ENCODE measurements around the gene RALB.
"Not testable (repeated sequence)": the region's sequence is repeated elsewhere in the genome, so short reads cannot be mapped to it uniquely, and the experiment has no call there.

Gene RALB

DNA sequence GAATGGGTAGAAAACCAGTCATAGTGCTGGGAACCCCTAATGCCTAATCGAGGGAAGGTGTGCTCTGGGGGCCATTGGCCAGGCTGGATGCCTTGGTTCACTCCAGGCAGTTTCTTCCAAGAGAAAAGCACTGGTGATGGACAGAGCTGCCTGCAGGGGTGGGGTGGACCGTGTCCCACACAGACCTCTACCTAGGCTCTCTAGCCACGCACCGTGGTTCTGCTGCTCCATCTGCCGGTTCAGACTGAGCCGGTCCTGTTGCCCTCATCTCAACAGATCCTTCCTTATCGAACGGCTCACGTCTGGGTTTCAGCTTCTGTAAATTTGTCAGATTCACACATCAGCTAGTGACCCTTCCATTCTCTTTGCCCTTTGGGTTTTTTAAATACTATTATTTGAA is 46.4 kb downstream of the RALB start:
- no peak for DNase-seq

DNA sequence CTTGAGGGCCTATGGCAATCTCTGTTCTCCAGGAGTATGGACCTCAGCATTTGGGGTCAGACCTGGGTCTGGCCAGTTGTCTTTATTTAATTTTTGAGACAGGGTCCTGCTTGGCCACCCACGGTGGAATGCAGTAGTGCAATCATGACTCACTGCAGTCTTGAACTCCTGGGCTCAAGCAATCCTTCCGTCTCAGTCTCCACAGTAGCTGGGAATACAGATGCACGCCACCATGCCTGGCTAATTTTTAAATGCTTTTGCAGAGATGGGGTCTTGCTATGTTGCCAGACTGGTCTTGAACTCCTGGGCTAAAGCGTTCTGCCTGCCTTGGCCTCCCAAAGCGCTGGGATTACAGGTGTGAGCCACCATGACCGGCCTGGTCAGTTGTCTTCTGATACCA is 46.9 kb downstream of the RALB start:
- no peak for DNase-seq

DNA sequence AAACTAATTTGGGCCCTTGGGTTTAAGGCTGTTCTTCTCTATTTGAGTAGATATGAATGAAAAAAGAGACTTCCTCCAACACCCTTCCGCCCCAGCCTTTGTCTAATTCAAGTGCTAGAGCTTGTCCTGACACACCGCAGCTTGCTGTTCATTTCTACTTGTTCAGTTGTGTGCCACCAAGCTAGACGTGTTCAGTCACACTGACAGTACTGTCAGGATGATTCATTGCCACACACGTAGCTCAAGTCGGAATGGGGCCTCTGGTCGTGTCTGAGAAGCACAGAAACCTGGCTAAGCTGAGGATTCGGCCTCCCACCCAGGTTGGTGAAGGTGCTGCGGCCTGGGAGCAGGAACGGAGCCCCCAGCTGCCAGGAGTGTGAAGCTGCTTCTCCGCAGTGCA is 47.7 kb downstream of the RALB start:
- DNase-seq, result no peak

DNA sequence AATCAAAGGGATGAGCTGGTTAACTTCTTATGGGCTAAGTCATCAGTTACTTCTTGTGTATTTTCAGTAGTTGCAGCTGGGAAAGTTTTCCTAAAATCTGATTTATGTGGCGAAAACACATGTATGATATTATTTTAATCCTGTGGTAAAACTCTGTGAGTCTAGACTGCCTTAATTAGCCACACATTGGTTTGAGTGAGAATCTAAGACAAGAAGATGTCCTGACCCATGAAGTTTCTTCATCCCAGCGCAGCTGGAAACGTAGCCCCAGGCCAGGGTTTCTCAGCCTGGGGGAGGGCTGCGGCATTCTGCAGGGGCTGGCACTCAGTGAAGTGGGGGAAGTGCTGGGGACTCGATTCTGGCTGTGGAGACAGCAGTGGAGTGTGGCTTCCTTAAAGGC is 48.6 kb downstream of the RALB start:
- no peak for DNase-seq

DNA sequence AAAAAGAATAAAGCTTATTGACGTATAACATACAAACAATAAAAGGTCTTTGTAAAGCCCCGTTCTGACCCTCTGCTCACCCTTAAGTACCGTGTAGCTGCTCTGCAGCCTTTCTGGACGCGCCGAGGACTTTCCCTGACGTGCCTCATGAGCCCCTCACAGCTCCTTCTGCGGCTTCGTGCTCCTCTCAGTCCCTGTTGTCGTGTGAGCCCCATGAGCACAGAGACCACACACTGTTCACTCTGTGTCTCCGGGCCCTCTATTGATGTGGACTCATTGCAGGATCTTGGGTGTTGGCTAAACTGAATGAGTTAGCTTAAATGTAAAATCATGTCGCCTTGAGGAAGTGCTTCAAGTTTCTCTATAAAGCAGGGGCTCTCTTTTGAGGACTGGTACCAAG is 49.6 kb downstream of the RALB start:
- no peak for DNase-seq

DNA sequence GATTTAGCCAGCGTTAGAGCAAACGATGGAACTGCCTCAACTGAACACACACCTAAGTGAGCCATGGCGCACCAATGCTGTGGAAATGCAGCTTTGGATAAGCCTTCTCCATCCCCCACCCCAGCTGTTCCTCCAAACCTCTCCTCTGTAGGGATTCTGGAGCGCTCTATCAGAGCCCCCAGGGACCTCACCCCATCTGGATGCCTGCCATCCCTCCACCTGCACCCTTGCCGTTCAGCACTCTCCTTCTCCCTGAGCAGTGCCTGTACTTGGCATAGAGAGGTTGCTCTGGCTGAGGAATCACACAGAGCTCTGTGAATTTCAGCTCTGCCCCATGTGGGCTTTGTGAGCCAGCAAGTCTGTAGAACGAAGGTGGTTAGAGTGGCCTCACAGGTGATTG is 50.5 kb downstream of the RALB start:
- no peak for DNase-seq

DNA sequence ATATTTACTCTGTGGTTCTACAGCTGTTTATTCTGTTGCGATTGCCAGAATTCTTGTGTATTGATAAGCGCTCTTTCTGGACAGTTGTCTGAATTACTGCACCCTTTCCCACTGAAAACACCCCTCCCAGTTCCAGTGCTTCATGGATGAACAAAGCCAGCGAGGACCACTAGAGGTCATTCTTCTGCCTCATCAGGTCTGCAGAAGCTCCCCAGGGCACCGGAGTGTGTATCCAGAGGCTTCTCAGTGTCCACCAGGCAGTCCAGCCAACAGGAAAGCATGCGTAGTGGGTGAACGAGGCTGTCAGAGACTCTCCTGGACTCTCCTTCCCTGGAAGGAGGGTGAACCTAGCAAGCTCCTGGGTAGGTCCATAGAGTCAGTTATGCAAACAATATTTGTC is 52.6 kb downstream of the RALB start:
- DNase-seq, result no peak

DNA sequence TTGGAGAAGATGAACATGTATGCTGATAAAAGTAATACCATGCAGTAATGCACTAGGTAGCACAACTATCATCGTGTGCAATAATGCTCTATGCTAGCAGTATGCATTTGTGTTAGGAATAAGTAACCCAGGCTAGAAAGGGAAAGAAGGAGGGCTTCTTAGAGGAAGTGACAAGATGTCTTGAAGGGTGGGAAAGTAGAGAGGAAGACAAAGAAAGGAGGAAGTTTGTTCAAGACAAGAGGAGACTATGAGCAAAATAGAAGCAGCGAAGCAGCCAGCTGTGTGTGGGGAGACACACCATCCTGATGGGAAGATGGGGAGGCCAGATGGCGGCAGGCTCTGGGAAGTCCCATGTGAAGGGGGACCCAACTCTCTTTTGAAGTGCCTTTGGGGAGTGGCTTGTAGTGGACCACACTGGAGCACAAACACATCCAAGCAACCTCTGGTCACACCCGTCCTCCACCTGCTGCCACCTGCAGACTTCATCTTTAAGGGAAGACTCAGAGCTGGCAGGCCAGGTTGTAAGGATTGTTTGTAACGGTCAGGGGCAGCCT is 53.4 kb downstream of the RALB start:
- no peak for DNase-seq

DNA sequence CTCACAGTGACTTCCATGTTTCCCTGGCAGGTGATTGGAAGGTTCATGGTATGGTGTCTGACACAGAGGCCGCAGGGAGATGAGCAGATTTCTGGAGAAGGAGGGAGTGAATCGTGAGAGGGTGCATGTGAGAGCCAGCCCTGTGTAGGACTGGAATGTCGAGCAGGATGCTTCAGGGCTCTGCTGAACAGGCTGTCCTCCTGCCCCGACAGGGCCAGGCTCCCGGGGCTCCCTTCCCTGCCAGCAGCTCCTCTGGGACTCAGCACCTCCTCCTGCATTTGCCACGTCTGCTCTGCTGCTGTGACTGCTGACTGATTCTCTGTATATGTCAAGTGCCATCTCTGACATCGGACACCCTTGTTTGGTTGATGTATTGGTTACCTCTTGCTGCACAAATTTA is 54.8 kb downstream of the RALB start:
- DNase-seq, result no peak

DNA sequence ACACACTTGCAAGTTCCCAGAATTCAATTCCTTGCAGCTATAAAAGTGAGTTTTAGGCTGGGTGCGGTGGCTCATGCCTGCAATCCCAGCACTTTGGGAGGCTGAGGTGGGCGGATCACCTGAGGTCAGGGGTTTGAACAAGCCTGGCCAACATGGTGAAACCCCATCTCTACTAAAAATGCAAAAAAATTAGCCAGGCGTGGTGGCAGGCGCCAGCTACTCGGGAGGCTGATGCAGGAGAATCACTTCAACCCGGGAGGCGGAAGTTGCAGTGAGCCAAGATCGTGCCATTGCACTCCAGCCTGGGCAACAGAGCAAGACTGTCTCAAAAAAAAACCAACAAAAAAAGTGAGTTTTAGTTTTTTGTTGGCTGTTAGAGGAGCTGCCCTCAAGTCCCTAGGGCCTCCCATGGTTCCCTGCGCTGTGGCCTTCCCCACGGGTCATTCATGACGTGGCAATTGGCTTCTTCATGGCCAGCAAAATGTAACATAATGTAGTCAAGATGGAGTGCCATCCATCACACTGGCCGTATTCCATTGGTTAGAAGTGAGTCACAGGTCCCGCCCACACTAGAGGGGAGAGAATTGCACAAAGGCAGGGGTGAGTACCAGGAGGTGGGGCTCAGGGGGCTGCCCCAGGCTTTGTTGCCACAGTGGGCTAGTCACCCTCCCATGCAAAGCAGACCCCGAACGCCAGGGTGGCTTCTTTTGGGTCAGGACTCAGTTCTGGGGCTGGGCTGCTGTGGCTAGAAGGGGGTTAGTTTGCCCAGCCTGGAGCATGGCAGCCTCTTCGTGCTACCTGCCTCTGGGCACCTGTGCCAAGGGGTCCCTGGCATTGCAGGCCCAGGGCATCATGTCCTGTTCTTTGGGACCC is 55.6 kb downstream of the RALB start:
- no peak for DNase-seq

DNA sequence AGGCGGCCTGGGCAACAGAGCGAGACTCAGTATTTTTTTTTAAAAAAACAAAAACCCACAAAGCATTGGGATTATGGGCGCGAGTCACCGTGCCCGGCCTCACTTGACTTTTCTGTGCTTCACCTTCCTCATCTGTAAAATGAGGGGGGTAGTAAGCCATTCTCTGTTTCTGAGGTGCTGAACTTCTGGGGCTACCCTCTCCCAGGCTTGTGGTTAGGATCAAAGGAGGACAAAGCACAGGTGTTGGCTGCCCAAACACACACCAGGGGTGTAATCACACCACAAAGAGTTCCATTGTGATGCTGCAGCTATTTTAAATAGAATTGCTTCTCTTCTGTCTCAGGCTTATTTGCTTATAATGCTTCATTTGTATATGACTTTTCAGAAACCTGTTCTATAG is 57.5 kb downstream of the RALB start:
- DNase-seq, result no peak

DNA sequence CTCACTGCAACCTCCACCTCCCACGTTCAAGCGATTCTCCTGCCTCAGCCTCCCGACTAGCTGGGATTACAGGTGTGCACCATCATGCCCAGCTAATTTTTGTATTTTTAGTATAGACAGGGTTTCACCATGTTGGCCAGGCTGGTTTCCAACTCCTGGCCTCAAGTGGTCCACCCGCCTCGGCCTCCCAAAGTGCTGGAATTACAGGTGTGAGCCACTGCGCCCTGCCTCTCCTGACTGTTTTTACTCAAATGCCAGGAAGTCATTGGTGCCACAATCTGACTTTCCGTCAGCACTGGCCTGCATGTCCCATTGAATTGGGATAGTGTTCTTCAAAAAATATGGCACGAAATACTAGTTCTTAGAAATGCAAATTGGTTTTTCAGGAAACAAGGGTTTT is 58.2 kb downstream of the RALB start:
- not testable (repeated sequence) for DNase-seq

DNA sequence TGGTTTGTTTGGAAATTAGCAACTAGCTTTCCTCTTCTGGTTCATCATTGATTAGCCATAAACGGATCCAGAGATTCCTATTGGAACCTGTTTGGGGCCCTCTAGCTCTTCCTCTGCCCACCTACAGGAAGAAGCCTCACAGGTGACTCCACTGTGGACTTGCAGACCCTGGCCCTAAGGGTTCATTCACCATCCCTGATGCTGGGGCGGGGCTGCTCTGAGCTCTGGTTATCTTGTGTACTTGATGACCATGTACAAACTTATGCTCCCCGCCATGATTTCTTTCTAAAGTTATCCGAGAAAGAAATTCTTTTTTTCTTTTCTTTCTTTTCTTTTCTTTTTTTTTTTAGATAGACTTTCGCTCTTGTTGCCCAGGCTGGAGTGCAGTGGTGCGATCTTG is 59.4 kb downstream of the RALB start:
- DNase-seq, result no peak

DNA sequence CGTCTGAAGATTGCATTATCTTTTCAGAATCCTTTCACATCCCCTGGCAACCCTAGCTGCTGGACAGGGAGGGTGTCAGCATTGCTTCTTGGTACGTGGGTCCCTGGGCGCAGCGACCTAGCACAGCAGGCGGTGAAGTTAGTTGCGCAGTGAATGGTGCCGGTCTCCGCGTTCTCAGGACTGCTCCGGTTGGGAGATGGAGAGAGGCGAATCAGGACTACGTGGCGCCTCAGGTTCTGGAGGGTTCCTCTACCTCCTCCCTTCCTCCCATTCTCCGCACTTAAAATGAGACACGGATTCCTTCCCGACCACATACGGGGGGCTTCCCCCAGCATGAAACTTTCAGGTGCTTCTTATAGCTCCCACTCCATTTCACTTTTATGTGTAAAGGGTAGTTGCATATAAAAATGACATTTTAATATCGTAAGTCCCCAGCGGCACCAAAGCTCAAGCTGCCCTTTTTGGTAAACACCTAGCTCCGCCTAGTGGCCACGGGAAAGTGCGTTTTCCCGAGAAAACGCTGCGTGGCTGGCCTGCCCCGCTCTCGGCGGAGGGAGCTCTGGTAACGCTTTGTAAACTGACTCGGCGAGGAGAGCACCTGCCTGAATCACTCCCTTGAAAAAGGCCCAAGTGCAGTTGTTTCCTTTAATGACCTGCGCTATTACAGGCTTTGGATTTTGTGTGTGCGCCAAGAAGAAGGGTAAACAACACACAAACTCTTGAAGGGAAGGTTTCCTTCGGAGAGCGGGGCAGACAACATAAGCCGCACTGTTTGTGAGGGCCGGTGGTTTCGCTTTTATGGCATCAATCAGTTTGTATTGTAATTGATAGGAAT is 60.4 kb downstream of the RALB start:
- peak; percentile 84 for DNase-seq

DNA sequence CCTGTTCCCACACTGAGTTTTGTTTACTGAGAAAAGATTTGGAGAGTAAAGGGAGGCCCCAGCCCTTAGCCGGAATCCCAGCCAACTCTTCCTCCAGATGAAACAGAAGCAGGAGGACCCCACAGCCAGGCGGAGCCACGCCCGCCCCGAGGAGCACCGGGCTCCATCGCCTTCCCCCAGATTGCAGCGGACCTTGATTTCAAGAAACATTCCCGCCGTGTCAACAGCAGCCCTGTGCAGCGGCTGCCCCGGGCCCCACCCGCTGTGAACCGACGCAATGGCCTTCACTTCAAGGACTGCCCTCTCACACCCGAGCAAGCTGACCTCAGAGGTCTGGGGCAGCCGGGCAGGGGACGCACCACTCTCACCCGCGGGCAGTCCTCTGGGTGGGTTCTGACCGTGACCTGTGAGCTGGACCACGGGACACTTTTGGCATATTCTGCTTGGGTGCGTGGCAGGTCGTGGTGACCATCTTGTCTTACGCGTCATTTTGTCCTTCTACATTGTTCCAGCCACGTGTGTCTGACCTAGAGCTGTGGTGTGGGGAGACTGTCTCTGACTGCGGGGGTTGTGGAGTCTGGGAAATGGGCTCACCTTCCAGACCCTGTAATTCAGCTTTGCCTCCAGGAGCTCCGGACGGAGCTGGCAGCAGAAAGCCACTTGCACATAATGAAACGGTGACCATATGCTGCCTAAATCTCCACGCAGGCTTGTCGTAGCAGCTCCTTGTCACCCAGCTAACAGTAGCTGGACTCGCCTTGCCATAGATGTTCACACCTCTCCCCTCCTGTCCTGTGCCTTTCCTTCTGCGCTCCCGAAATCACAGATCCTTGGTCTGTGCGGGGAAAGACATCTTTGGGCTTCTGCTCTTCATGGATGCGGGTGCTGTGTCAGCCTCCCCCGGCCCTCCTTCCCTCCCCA is 61.3 kb downstream of the RALB start:
- DNase-seq, result no peak

DNA sequence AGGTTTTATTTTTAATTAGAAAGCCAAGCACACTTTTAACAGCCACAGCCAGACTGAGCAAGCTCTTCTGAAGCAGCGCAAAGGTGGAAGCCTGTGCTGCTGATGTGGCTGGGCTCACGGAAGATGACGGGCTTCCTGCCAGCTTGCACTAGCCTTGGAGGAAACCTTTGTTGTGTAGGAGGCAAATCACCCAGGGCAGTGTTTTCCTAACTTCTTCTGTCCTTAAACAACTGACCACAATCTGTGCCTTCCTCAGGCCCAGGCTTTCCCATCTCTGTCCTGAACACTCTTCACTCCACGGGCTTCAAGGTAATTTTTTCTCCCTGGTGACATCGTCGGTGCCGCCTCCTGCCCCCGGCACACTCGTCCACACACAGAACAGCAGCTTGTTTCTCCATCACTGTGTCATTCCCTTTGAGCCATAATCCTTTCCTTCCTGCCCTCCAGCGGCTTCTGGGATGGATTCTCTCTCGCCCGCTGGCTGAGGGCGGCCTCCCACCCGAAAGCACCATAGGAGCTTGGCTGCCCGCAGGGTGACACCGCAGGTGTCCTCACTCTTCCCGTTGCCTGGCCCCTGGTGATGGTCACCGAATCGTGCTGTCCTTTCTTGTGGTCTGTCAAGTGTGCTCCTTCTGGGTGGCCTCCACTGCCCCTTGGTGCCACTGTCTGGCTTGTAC is 62.2 kb downstream of the RALB start:
- no peak for DNase-seq

DNA sequence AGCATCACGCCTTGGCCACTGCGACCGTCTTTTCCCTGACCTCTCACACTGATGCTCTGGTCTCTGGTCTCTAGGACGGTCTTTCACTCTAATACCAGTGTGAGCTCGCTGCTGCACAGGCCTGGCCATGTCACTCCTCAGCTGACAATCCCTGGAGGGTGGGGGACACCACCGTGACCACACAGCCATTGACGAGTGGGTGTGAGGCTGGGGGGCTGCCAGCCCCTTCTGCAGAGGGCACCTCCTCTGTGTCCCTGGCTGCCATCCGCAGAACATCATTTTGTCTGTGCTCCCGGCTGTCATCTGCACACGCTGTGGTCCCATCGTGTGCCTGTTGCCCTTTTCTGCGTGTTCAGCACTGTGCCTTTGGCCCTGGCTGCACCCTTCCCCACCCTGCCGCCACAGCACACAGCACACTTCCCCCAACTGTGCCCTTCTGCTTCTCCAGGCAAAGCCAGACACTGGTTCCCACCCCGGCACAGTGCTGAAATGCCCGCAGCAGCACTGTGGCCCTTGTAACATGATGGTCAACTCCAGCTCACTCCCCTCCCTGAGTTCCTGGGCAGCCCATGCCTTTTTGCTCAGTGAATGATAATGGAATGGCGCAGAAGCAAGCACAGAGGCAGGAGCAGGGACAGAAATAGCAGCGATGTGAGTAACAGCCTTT is 62.8 kb downstream of the RALB start:
- no peak for DNase-seq

DNA sequence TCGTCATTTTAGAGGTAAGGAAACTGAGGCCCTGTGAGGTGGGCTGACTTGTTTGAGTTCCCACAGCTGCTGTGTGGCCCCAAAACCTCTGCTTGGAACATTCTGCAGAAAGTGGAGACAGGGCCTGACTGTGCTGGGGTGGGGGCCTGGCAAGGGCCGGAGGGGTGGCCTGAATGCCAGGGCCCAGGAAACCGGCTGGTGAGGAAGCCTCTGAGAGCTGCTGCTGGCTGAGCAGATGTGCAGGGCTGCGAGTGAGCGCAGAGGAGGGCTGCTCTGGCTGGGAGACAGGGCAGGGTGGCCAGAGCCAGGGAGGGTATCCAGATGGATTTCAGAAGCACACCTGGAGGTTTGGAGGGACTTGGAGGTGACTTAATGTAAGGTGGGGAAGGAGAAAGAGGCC is 63.4 kb downstream of the RALB start:
- no peak for DNase-seq

DNA sequence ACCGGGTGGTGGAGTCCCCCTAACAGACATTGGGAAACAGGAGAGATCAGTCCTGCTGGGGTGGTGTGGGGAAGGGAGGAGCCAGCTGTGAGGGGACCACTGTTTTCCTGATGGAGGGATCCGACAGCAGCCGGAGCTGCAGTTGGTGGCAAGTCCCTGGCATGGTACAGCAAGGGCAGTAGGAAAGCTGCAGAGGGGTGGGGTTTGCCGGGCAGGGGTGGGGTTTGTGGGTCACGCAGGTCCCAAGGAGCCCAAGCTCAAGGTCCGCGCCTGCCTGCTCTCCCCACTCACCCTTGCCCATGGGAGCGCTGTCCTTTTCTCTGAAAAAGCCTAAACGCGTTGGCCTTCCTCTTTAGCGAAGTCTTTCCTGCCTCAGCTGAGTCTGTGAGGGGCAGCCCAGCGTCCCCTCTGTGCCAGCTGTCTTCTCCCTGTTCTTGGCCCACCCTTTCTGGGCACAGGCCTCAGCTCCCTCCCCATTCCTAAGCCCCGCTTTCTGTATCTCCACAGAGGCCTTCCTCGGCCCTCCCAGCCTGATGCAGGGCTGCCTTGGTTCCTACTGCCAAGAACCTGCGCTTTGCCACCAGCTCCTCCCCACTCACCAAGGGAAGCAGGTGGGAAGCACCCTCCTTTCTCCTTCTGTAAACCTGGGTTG is 64.0 kb downstream of the RALB start:
- DNase-seq, result no peak

DNA sequence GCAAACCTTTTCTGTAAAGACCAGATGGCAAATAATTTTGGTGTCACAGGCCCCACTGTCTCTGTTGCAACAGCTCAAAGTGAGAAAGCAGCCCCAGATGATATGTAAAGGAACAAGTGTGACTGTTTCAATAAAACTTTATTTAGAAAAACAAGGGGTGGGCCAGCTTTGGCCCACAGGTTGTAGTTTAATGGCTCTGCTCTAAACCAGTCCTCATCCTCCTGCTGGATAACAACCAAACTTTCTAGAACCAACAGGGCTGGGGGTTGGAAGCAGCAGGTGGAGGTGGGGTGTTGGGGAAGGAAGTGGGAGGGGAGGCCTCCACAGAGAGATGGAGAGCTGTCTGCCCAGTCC is 64.5 kb downstream of the RALB start:
- no peak for DNase-seq

DNA sequence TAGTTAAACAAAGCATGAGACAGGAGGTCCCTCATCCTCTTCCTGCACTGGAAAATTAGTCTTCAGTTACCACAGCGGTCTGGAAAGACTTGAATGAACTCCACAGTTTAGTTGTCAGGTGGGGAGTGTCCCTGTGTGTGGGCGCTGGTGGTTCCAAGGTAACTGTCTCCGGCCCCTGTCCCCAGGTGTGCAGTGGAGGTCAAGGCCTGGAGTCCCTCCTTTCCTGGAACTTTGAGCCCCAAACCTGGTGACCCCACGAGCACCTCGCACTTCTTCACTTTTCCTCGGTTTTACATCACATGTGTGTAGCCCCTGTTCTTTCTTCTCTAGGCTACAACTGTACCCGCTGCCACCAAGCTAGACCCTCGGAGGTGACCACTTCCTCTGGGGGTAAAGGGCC is 65.3 kb downstream of the RALB start:
- no peak for DNase-seq
